GM20431 (cell line): Measurements from ENCODE around the gene UGT1A3.
"Not testable (repeated sequence)": the region's sequence is repeated elsewhere in the genome, so short reads cannot be mapped to it uniquely, and the experiment has no call there.

Experiments
- in situ Hi-C: fragments of 300-500 bp; cut with MseI, MboI; formaldehyde crosslinking; loops from one replicate; pipeline ENCODE4 v1.15.0; 2020; ENCODE audit warnings: low sequenced_read_pairs; ENCODE audit not compliant: unreplicated experiment

Gene UGT1A3

DNA sequence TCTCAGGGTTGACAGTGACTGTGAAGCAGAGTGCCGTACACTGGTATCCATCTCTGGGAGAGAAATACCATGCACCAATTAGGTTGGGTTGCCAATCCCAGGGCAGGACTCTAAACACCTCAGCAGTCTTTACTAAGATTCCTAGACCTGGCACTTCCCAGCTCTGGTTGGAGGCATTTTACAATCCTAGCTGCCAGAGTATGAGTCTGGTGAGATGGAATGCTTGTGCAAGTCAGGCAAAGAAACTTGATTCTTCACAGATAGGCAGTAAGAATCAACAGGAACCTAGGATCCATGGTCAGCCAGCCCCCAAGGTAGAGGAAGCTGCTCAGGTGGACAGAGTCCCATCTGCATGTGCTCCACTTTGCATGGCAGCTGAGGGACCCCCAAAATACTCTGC is 22.1 kb upstream of the UGT1A3 start:
- in situ Hi-C loops, result loop anchor here (25.0 kb wide), 1 partner anchor 244 kb away; no protein-coding TSS in a partner anchor

DNA sequence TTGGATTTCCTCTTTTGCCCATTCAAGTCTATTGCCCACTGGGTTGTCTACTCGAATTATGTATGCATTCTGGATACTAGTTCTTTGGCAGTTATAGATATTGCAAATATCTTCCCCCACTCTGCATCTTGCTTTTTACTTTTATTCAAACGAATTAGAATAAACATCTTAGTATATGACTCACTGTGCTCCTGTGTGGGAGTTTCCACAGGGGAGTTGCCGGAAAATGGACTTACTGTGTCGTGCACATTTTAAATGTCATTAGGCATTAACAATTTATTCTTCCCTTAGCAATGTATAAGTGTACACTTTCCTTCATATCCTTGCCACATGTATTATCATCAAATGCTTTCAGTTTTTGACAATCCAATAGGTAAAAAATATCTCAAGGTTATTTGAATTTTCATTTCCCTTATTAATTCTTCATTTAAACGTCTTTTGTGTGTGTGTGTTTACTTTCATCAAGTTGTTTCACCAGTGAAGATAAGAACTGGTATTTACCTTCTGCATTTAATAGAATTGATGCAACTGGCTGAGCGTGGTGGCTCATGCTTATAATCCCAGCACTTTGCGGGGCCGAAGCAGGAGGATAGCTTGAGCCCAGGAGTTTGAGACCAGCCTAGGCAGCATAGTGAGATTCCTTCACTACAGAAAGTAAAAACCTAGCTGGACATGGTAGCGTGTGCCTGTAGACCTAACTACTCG is 20.8 kb upstream of the UGT1A3 start:
- in situ Hi-C loops, result loop anchor here (25.0 kb wide), 1 partner anchor 246 kb away; no protein-coding TSS in a partner anchor

DNA sequence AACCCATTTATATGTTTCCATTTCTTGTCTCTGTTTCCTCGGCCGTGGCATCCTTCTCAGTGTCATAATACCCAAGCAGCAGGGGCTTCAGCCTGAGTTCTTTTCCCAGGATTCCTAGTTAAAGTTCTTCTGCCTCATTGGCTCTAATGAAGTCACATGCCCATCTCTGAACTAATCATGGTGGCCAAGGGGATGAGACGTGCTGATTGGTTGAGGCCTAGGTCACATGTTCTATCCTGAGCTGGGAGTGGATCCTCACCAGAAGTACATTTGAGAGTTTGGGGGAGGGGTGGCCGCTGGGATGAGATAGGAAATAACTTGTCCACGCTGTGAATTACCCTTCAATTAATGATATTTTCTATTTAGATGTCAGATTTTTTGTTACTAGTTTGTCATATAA is 19.9 kb upstream of the UGT1A3 start:
- in situ Hi-C loops, result loop anchor here (25.0 kb wide), 1 partner anchor 247 kb away; no protein-coding TSS in a partner anchor

DNA sequence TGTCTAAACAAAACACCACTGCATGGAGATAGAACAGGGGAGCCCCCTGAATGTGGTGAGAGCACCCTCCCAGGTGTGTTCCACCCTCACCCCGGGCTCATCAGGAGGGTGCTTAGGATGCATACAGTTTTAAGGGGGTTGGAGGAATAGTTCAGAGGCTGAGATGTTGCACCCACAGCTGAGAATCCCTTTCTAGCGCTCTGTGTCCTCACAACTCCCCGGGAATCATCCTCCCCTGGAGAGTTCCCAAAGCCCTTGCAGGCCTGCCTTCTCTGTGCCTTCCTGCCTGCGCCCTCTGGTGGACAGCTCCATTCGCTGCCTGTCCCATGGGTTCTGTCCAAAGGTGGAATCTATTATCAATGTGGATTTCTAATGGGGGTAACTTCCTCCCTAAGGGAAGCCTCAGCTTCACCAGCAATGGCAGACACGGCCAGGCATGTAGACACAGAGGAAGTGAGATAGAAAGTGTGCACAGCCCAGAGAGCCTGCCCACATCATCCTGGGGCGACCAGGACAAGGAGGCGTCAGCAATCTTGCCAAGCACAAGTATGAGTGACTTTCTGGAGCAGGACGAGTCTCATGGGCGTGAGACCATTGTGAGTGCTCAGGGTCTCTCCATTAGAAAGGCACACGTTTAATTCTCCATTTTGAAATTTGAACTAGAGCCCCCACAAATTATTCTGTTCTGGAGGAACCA is 17.4 kb upstream of the UGT1A3 start:
- in situ Hi-C loops, result loop anchor here (25.0 kb wide), 1 partner anchor 249 kb away; no protein-coding TSS in a partner anchor

DNA sequence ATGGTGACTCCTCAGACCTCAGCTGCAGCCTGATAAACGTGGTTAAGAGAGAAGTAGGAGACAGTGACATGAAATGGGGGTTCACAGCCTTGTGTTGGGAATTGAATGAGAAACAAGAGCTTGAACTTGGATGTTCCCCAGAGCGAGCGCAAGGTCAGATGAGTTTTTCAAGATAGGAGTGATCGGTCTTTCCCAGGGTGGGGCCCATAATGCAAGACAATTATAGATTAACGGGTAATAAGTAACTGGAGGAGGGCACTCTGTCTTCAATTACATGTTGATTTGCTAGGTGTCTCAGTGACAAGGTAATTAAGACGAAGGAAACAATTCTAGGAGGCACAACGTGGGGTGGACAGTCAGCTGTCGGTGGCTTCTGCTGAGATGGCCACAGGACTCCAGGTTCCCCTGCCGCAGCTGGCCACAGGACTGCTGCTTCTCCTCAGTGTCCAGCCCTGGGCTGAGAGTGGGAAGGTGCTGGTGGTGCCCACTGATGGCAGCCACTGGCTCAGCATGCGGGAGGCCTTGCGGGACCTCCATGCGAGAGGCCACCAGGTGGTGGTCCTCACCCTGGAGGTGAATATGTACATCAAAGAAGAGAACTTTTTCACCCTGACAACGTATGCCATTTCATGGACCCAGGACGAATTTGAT is 16.1 kb upstream of the UGT1A3 start, which contains the start of gene UGT1A5:
TSS of gene UGT1A5 (plus strand) at position 297 of the 651 bp plus-strand sequence. CDS start at position 382, 85 bp downstream.
- in situ Hi-C loops, result loop anchor here (25.0 kb wide), 1 partner anchor 250 kb away; no protein-coding TSS in a partner anchor

DNA sequence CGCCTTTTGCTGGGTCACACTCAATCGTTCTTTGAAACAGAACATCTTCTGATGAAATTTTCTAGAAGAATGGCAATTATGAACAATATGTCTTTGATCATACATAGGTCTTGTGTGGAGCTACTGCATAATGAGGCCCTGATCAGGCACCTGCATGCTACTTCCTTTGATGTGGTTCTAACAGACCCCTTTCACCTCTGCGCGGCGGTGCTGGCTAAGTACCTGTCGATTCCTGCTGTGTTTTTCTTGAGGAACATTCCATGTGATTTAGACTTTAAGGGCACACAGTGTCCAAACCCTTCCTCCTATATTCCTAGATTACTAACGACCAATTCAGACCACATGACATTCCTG is 15.6 kb upstream of the UGT1A3 start:
- in situ Hi-C loops, result loop anchor here (25.0 kb wide), 1 partner anchor 251 kb away; no protein-coding TSS in a partner anchor

DNA sequence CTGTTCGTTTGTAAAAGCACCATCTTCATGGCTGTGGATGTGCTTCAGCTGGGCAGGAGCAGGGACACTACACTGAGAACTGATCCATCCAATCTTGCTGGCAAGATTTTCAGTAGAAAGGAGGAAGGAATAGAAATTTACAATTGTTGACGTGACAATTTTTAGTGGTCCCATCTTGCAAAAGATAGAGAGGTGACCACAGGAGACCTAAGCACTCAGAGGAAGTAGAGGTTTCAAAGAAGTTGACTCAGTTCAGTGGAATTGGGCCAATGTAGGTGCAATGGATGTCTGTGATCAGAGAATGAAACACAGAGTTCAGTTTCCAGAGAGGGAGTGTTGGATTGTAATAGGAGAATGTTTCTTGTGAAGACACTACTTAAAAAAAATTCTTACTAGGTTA is 14.7 kb upstream of the UGT1A3 start:
- in situ Hi-C loops, result loop anchor here (25.0 kb wide), 1 partner anchor 252 kb away; no protein-coding TSS in a partner anchor

DNA sequence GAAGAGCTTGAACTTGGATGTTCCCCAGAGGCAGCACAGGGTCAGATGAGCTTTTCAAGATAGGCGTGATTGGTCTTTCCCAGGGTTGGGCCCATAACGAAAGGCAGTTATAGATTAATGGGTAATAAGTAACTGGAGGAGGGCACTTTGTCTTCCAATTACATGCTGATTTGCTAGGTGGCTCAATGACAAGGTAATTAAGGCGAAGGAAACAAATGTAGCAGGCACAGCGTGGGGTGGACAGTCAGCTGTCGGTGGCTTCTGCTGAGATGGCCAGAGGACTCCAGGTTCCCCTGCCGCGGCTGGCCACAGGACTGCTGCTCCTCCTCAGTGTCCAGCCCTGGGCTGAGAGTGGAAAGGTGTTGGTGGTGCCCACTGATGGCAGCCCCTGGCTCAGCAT is 10.3 kb upstream of the UGT1A3 start, which contains the start of gene UGT1A4:
TSS of gene UGT1A4 (plus strand) at position 185 of the 400 bp plus-strand sequence. CDS start at position 270, 85 bp downstream.
- in situ Hi-C loops, result loop anchor here (25.0 kb wide), 1 partner anchor 256 kb away; no protein-coding TSS in a partner anchor

DNA sequence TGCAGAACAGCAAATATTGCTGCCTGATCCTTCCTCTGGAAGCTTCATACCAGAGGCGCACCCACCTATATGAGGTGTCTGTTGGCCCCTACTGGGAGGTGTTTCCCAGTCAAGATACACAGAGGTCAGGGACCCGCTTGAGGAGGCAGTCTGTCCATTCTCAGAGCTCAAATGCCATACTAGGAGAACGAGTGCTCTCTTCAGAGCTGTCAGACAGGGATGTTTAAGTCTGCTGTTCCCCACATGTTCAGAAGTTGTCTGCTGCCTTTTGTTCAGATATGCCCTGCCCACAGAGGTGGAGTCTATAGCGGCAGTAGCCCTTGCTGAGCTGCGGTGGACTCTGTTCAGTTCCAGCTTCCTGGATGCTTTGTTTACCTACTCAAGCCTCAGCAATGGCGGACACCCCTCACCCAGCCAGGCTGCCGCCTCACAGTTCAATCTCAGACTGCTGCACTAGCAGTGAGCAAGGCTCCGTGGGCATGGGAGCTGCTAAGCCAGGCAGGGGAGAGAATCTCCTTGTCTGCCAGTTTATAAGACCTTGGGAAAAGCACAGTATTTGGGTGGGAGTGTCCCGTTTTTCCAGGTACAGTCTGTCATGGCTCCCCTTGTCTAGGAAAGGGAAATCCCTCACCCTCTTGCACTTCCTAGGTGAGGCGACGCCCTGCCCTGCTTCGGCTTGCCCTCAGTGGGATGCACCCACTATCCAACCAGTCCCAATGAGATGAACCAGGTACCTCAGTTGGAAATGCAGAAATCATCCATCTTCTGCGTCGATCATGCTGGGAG is 8.2 kb downstream of the UGT1A3 start:
- in situ Hi-C loops, result not testable (repeated sequence)

DNA sequence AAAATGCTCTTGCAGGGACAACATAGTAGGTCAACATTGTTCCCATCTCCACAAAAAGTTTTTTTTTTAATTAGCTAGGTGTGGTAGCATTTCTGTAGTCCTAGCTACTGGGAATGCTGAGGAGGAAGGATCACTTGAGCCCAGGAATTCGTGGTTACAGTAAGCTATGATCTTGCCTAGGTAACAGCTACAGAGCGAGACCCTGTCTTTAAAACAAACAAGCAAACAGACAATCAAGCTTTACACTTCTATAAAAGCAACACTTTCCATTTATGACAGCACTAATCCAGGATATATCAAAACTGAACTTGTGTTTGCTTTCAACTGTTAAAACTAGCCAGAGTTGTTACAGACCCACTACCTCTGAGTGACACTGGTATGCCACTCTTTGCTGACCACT is 12.0 kb downstream of the UGT1A3 start:
- in situ Hi-C loops, result no loop called here

DNA sequence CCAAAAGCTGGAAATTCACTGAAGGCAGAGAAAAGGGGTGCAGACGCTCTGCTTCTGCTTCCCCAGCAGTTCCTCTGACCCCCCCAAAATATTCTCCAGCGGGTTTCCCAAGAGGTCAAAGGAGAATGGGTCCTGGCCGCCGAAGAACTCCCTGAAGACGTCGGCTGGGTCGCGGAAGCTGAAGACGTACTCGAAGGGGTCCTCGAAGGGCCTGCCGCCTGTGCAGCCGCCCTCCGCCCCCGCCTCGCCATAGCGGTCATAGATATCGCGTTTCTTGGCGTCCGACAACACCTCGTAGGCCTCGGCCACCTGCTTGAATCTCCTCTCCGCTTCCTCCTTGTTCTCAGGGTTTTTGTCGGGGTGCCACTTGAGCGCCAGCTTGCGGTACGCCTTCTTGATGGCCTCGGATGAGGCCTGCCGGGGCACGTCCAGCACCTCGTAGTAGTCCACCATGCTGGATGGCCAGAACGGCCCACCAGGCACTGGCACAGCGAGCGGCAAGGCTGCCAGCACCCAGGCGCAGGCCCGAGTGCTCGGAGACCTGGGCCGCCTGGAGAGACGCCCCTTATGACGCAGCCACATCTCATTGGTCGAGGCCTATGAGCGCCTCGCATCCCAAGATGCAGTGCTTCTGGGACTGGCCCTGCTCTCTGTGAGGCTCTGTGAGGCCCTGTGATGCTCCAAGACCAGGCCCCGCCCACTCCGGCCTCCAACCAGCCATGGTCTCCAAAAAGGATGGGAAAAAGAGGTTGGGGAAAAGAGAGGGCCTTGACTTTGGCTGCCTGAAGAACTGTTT is 14.8 kb downstream of the UGT1A3 start:
- in situ Hi-C loops, result no loop called here

DNA sequence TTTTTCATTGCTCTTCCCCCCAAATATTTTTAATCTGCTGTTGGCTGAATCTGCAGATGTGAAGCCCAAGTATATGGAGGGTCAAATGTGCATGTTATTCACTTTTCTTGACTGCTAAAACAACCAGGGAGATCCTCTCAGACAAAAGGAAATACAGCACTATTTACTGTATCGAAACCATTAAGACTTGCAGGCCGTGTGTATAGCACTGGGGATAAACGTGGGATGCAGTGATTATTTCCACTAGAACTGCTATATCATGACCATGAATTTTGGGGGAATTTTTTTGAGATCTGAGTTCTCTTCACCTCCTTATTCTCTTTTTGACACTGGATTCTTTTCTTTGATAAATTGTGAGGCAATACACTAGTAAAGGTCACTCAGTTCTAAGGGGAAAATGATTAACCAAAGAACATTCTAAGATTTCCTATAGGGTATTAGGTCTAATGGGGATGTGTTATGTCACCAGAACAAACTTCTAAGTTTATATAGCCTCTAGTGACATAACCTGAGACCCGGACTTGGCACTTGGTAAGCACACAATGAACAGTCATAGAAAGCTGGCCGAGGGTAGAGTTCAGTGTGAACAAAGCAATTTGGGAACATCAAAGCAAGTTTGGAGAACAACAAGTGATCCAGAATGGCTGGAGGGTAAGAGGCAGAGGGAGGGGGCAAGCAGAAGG is 16.4 kb downstream of the UGT1A3 start:
- in situ Hi-C loops, result no loop called here

DNA sequence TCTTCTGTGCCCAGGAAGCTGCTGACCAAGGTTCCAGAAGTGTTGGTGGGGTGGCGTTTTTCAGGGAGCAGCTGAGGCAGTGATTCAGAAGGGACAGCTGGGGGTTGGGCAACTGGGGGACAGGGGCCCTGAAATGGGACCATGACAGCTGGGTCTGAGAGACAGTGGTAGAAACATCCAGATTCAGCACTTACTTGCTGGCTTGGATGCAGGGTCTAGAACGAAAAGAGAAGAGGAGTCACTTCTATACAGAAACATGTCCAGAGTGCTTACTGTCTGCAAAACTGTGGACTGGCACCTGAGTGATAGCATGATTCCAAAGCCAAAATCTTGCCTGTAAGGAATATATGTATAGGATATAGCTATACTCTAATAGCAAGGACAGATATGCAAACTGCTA is 17.0 kb downstream of the UGT1A3 start:
- in situ Hi-C loops, result not testable (repeated sequence)

DNA sequence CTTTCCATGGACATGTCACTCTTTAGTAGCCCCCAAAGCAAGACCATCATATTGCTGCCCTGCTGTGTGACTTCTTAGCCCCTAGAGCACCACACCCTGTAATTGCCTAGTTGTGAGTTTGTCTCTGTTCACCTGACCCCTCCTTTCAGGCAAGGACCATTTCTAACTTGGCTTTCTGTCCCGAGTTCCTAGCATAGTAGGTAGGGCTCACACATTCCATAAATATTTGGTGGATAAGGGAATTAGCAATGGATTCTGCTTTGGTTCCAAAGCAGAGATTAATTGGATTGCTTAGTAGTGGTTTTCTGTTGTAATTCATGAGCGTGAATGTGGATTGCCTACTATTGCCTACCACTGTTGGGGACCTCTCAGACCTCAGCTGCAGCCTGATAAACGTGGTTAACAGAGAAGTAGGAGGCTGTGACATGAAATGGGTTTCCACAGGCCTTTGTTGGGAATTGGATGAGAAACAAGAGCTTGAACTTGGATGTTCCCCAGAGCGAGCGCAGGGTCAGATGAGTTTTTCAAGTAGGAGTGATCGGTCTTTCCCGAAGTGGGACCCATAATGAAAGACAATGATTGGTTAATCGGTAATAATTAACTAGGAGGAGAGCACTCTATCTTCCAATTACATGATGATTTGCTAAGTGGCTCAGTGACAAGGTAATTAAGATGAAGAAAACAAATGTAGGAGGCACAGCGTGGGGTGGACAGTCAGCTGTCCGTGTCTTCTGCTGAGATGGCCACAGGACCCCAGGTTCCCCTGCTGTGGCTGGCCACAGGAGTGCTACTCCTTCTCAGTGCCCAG is 17.8 kb downstream of the UGT1A3 start:
- in situ Hi-C loops, result no loop called here

DNA sequence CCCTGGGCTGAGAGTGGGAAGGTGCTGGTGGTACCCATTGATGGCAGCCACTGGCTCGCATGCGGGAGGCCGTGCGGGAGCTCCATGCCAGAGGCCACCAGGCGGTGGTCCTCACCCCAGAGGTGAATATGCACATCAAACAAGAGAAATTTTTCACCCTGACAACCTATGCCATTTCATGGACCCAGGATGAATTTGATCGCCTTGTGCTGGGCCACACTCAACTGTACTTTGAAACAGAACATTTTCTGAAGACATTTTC is 18.4 kb downstream of the UGT1A3 start:
- in situ Hi-C loops, result no loop called here

DNA sequence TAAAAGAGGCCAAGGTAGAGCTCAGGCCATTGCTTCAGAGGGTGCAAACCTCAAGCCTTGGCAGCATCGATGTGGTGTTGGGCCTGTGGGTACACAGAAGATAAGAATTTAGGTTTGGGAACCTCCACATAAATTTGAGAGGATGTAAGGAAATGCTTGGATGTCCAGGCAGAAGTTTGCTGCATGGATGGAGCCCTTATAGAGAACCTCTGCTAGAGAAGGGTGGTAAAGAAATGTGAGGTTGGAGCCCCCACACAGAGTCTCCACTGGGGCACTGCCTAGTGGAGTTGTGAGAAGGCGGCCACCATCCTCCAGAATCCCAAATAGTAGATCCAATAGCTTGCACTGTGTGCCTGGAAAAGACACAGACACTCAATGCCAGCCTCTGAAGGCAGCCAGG is 21.8 kb downstream of the UGT1A3 start:
- in situ Hi-C loops, result not testable (repeated sequence)

DNA sequence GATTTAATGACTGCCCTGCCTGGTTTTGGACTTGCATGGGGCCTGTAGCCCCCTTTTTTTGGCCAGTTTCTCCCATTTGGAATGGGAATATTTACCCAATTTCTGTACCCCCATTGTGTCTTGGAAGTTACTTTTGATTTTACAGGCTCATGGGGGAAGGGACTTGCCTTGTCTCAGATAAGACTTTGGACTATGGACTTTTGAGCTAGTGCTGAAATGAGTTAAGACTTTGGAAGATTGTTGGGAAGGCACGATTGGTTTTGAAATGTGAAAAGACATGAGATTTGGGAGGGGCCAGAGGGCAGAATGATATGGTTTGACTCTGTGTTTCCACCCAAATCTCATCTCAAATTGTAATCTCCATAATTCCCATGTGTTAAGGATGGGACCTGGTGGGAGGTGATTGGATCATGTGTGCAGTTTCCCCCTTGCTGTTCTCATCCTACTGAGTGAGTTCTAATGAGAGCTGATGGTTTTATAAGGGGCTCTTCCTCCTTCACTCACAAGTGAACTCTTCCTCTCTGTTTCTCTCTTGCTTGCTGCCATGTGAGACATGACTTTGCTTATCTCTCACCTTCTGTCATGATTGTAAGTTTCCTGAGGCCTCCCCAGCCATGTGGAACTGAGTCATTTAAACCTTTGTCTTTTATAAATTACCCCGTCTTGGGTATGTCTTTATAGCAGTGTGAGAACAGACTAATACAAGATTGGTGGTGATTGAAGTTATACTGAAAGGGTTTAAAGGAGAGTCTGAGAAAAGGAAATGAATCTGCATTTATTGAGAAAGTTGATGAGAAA is 22.6 kb downstream of the UGT1A3 start:
- in situ Hi-C loops, result not testable (repeated sequence)
